Lung microvascular endothelial cell (primary cell): Measurements from ENCODE around the gene TOP3B. TPM values are rescaled to one million over a fixed set of nuclear protein-coding genes. Genes with fewer than 3 reads are reported as not detected.
"Not testable (repeated sequence)": the region's sequence is repeated elsewhere in the genome, so short reads cannot be mapped to it uniquely, and the experiment has no call there.

Experiments
- DNase-seq, 2 donors: peaks; one replicate each; pipeline versions ENCODE4 v3.0.0 to v3.0.0-alpha.2; 2010; ENCODE audit warnings: low read depth in 2 of 2
- total RNA-seq: library from RNA; depleted of rRNA; stranded (reverse); fragments of >200 nt; gene quantifications from 2 replicates; pipeline ENCODE4 v1.2.1, GENCODE V29; 2014

TOP3B gene
- total RNA-seq, 1 donor from 2014 or later = 17.3 TPM

DNA sequence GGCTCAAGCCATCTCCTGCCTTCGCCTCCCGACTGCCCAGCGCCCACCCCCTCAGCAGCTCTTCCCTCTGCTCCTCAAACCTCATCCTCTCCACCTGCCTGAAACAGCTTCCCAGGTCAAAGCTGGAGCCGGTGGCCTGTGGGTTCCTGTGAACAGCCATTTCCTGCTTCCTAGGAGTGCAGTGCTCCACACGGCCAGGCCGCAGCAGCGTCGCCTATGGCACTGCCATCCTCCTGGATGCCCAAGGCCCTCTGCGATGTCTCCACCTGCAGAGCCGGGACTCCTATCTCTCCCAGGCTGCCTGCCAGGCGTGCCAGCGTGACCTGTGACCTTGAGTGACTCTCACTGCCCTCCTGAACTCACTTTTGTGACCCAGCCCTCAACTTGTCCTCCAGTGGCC lies 54.5 kb downstream of the TOP3B start:
- no peak for DNase-seq

DNA sequence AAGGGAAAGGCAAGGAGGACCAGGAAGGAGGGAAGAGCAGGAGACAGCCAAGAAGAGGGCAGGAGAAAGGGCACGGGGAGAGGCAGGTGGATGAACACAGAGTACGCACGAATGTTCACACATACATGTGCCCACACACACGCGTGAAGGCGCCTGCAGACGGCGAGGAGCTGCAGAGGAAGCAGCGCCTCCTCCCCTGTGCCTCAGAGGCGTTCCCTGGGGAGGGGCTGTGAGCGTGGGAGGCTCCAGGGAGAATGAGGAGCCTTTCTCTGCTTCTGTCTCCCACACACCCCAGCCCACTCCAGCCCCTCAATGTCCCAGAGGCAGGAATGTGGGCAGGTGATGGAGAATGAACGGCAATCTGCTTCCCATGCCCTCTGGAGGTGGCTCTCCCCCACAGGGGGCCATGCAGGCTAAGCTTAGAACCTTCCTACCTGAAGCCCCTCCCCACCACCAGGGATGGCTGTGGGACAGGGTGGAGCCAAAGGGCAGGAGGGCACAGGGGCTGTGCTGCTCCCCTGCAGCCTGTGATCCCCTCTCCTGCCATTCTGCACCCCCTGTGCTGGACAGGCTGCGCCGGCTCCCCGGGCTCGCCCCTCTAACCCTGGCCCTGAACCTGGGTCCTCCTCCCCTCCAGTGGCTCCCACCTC lies 55.3 kb downstream of the TOP3B start:
- DNase-seq = no peak

GRCh38 chr22:21926728-21927127 lies 55.9 kb downstream of the TOP3B start:
- DNase-seq = no peak

GRCh38 chr22:21923163-21923561 lies 59.4 kb downstream of the TOP3B start:
- DNase-seq = no peak

- DNase-seq = no peak
Observed at GRCh38 chr22:21922370-21923162, 60.0 kb downstream of the TOP3B start.

DNA sequence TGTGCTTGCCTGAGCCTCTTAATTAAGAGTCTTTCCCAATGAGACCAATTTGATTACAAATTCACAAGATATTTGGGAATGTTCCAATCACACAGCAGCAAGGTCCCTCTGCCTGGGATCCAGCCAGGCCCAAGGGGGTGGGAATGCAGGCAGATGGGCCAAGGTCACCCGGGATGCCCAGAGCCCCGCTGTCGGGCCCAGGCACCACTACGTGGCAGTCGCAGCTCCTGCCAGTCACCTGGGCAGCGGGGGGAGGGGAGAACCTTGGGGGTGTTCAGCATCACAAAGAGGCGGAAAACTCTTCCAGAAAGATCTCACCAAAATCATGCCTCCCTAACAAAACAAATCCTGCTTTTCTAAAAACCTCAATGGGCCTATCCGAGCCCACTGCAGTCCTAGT lies 60.9 kb downstream of the TOP3B start:
- no peak for DNase-seq

GRCh38 chr22:21921184-21921721 lies 61.3 kb downstream of the TOP3B start:
- DNase-seq = no peak

DNA sequence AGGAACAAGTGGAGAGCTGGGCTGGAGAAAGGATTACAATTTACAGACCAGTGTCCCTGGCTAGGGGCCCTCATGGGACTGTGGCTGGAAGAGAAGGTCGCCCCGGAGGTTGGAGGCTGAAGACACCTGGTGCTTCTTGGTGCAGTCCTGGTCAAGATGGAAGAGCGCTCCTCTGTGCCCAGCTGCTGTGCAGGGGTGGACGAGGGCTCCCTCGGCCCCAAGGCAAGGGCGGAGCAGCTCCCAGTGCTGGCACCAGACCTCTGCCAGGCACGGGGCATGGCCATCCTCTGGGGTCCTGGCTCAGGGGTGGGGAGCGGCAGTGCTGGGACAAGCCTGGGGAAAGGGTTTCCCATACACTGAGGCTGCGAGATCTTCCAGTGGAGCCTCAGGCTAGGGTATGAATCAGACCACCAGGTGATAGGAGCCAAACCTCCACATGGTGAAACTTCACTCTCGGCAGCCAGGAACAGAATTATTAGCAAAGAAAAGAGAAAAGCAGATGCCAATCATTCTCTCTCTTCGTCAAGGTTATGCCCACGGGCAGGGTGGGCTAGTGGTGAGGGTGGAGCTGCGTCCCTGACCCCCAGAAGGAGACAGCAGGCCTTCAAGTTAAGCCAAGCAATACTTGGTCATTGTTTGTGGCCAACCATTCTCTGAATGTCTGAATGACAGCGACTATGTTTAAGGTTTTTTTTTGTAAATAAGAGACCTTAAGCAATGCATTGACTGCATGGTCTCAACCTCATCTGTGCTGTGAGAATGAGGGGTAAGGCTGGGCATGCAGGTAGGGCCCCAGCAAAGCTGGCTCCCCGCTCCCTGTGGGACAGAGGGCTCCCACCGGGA lies 62.0 kb downstream of the TOP3B start:
- DNase-seq = no peak

DNA sequence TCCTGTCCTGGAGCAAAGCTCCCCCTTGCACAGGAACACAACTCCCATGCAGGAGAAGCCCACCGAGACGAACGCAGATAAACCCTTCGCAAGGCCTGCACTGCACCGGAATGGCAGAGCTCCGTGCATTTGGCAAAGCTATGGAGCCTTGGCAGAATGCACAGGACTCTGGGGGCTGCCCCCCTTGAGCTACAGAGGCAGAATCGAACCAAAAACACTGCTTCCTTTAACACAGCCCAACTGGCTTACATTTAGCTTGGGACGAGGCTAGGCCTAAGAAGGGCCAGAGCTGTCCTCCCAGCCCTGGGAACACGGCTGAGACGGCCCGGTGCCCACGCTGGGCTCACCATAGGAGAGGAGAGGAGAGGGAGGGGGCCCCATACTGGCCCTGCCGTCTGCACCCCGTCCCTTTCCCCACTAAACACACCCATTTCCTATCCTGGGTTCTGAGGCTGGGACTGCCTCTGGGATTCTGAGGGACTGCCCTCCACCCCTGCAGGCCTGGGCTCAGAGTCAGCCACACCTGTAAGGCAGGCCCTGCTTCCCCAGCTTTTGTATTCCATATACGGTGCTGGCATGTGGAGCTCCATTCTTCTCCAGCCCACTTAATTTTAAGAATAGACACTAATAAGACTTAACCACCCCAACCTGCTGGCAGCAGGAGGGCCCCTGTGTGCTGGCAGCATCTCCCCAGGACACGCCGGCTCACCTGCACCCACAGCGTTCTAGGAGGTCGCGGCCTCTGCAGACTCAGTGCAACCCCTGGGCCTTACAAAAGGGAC lies 62.9 kb downstream of the TOP3B start:
- DNase-seq = no peak

- DNase-seq = no peak
Observed at GRCh38 chr22:21918466-21919185, 64.0 kb downstream of the TOP3B start.

- no peak for DNase-seq
Observed at GRCh38 chr22:21917959-21918261, 64.7 kb downstream of the TOP3B start.

- DNase-seq = no peak
Observed at GRCh38 chr22:21917181-21917958, 65.2 kb downstream of the TOP3B start.

DNA sequence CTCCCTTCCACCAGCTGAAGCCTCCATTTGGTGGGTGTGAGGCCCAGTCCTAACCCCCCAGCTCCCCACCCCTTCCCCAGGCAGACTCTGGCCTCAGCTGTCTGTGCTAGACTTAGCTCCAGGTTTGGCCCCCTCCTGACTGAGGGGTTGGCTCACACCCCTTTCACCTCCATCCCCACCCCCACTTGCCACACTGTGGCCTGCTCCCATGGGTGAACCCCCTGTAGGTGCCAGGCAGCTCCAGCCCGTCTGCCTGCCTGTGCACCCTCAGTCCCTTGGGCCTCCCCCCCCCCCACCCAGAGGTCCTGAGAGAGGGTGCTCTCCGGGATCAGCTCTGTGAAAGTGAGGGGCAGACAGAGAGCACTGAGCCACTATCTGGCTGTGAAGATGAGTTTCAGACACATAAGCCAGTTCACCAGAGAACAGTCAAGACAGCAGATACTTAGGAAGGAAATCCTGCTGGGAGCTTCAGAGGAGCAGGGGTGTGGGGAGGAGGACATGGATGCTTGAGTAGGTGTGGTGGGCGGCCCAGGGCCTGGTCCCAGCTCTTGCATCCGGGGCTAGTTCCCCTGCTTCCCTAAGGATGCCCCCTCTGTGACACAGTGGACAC lies 66.2 kb downstream of the TOP3B start:
- no peak for DNase-seq

DNA sequence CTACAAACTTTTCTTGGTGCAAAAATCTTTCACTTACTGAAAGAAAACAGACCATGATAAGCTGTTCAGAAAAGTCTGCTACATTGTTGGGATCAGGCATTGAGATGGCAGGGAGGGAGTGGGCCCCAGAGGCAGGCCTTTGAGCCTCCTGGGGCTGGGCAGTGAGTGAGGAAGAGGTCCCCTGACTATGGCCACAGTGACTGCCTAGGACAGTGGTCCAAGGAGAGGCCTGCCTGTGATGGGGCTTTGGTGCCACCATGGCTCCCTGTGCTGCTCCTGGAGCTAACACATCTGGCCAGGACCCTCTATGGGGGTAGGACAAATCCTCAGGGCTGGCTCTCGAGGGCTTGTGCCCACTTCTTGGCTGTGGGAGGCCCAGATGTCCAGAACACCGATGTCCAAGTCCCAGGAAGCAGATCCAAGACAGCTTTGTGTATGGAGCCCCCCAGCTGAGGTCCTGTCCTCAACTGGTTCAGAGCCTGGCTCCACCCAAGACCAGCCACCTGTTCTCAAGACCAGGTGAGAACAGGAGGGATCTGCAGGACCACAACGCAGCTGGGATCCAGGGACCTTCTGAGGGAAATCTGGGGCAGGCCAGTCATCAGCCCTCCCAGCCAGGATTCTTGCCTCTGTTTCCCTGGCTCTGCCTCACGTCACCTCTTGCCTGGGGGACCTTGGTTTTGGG lies 66.8 kb downstream of the TOP3B start:
- DNase-seq = no peak

GRCh38 chr22:21914033-21914642 lies 68.4 kb downstream of the TOP3B start:
- not testable (repeated sequence) for DNase-seq

- DNase-seq = not testable (repeated sequence)
Observed at GRCh38 chr22:21910367-21910766, 72.2 kb downstream of the TOP3B start.

- no peak for DNase-seq
Observed at GRCh38 chr22:21909871-21910270, 72.7 kb downstream of the TOP3B start.
